Inflammatory macrophage (primary cell): Measurements from ENCODE around the gene CHTOP.
"Not testable (repeated sequence)": the region's sequence is repeated elsewhere in the genome, so short reads cannot be mapped to it uniquely, and the experiment has no call there.

Experiments
- DNase-seq, 2 donors: peaks; one replicate each; pipeline ENCODE4 v3.0.0-alpha.2; 2020 to 2022

Gene CHTOP

GRCh38 chr1:153635872-153636271 lies 2.0 kb downstream of the CHTOP start:
- no peak for DNase-seq

DNA sequence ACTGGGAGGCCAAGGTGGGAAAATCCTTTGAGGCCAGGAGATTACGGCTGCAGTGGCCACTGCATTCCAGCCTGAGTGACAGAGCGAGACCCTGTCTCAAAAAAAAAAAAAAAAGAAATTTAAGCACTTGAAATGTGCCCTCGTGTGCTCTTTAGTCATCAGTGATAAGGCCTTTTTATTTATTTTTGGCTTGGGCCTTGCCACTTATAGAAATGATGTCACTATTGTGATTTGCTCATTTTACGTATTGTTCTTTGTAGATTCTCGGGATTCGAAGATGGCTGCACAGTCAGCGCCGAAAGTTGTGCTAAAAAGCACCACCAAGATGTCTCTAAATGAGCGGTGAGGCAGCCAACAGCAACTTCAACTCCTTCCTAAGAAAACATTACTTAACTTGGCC lies 2.4 kb downstream of the CHTOP start:
- no peak for DNase-seq

DNA sequence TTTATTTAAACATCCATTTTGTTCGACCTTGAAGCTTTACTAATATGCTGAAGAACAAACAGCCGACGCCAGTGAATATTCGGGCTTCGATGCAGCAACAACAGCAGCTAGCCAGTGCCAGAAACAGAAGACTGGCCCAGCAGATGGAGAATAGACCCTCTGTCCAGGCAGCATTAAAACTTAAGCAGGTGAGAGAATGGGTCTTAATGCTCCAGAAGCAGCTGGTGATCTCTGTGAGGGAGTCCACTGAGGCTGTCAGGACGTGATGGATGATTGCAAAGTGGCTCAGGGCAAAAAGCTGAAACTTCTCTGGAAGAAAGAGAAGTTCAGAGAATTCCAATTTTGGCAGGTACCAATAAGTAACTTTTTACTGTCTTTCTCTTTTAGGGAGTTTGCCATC lies 4.4 kb downstream of the CHTOP start:
- no peak for DNase-seq

DNA sequence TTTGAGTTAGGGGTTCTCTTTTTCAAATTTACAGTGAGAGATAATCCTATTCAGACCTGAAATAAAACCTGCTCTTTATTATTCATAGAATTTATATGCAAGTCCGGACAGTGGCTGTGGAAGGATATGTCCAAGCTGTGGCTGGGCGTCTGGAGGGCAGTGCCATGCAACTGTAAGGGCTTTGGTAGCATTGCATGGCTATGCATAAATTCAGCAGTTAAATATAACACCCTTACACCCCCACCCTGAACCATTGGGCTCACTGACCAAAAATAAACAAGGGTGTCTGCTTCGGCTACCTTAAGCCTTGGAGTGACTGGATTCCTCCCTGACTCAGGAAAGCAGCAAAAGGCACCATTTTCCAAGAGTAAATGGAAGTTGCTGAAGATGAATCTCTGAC lies 5.4 kb downstream of the CHTOP start:
- no peak for DNase-seq

DNA sequence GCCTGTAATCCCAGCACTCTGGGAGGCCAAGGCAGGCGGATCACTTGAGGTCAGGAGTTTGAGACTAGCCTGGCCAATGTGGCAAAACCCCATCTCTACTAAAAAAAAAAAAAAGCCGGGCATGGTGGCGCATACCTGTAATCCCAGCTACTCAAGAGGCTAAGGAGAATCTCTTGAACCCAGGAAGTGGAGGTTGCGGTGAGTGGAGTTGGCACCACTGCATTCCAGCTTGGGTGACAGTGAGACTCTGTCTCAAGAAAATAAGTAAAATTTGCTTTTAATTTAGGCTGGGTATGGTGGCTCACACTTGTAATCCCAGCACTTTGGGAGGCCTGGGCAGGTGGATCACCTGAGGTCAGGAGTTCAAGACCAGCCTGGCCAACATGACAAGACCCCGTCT lies 6.3 kb downstream of the CHTOP start:
- not testable (repeated sequence) for DNase-seq

DNA sequence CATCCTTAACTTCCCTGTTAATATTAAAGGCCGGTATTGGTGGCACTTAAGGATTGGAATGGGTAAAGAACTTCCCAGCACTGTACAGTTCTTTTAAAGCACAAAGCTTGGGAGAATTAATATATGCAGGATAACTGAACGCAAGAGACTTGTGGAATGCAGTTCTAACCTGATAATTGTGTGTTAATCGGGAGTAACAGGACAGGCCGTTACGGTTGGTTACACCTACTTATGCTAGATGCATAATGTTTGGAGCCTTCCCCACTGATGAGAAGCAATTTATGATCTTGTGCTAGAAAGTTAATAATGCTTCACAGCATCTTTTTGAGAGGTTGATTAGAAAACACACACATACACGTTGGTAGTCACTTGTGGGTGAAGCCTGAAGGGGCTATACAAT lies 7.0 kb downstream of the CHTOP start:
- no peak for DNase-seq

DNA sequence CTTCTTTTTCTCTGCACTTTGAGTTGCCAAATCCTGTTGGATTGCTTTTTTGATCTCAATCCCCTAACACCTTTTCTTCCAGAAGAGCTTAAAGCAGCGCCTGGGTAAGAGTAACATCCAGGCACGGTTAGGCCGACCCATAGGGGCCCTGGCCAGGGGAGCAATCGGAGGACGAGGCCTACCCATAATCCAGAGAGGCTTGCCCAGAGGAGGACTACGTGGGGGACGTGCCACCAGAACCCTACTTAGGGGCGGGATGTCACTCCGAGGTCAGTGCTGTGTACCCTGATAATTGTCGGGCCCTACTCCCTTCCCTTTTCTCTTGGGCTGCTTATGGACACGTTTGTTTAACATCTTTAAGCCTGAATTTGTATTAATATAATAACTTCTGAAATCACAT lies 8.3 kb downstream of the CHTOP start:
- no peak for DNase-seq

DNA sequence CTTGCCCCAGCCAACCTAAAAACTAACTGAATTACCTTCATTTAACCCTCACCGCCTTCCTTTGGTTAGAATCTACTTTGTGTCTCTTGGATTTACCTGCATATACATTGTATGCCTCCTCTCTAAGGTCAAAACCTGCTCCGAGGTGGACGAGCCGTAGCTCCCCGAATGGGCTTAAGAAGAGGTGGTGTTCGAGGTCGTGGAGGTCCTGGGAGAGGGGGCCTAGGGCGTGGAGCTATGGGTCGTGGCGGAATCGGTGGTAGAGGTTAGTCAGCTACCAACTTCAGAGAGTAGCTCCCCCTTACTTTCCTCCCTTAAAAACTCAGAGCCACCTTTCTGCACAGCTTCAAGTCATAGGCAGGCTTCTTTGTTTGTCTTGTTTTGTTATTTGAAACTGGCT lies 9.2 kb downstream of the CHTOP start:
- DNase-seq = no peak

DNA sequence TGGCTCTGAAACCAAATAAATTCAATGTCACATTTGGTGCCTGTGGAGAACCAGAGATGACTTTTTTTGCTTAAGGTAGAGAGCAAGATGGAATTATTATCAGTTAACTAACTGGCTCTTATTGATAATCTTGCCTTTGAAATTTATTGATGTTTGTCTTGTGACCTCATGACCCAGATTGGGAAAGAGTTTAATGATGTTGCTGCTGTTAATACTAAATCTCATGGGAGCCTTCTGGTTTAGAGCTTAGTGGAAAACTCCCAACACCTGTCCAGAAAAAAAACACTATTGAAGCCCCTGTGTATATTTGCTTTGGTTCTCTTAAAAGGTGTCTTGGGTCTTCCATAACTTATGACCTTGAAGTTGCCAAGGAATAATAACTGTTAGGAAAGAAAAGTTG lies 9.9 kb downstream of the CHTOP start:
- no peak for DNase-seq

GRCh38 chr1:153646672-153647345 lies 12.9 kb downstream of the CHTOP start:
- DNase-seq = peak; percentile 88 to 91

- DNase-seq = no peak
Observed at GRCh38 chr1:153647346-153647714, 13.5 kb downstream of the CHTOP start.

DNA sequence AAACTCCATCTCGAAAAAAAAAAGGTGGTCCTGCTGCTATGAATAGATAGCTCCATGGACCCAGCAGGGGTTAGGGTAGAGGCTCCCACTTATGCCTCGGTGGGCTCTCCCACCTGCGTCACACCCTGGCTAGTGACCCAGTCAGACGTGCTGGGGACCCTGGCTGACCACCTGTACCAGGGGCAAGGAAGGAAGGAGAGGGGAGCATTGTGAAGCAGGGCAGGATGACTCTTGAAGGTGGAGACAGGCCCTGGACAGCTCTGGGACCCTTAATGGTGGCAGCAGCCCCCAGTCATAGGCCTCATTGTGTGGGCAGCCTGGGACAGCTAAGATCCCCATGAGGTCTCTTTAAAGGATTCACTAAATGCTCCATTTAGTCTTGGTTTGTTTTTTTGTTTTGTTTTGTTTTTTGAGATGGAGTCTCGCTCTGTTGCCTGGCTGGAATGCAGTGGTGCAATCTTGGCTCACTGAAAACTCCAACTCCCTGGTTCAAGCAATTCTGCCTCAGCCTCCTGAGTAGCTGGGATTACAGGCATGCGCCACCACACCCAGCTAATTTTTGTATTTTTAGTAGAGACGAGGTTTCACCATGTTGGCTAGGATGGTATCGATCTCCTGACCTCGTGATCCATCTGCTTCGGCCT lies 14.3 kb downstream of the CHTOP start:
- DNase-seq = no peak

DNA sequence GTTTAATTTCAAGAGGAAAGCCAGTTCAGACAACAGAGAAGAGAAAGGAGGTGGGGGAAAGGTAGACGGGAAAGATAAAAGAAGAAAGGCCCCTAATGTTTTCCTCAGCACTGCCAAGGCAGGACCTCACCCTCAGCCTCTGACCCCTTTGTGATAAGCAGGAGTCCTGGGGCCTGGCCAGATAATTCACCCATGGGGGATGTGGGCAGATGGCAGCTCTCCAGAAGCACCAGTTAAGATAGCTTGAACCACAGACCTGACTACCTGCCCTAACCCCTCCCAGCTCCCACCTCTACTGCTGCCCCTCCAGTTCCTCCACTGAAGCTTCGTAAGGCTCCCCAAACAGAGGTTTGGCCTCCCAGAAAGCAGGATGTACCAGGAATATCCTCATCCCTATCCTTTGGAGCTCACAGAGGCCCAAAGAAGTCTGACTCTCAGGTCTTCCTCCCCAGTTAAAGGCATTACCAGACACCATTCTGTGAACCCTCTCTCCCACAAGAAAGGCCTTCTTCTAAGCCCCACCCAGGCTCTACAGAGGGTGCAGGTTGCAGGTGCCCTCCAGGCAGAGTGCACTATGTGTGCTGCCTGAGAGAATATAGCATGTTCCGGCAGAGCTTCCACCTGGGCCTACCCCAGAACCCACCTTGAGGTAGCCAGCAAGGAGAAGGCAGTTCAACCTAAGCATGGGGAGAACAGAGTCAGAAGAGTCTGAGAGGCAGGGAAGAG lies 15.4 kb downstream of the CHTOP start:
- no peak for DNase-seq

DNA sequence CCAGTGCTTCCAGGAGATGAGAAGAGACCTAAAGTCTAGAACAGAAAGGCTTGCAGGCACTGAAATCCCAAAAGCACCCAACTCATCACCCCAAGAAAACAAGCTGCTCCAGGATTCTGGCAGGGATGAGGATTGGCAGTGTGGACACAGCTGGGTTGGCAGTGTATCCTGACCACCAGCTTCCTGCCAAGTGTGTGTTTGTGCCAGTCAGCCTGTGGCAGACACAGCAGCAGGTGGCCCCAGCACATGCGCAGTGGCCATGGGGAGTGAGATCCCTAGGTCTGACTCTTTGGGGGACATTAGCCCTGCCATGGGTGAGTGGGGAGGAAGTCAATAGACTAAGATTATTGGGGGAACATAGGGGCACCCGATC lies 16.0 kb downstream of the CHTOP start:
- no peak for DNase-seq

DNA sequence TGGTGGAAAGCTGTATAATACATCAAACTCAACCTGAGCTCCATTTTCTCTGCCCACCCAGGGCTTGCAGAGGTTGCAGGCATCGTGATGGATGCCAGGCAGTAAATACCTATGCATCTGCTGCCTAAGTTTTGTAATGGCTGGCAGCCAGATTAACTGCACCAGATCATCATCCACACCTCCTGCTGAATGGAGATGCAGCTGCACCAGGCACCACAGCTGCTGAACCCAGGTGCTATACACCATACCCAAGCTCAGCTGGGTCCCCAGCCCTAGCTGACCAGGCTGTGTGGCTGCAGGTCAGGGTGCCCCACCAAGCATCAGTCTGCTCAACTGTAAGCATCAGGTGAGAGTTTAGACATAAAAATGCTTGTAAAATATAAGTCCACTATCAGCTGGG lies 17.9 kb downstream of the CHTOP start:
- no peak for DNase-seq

DNA sequence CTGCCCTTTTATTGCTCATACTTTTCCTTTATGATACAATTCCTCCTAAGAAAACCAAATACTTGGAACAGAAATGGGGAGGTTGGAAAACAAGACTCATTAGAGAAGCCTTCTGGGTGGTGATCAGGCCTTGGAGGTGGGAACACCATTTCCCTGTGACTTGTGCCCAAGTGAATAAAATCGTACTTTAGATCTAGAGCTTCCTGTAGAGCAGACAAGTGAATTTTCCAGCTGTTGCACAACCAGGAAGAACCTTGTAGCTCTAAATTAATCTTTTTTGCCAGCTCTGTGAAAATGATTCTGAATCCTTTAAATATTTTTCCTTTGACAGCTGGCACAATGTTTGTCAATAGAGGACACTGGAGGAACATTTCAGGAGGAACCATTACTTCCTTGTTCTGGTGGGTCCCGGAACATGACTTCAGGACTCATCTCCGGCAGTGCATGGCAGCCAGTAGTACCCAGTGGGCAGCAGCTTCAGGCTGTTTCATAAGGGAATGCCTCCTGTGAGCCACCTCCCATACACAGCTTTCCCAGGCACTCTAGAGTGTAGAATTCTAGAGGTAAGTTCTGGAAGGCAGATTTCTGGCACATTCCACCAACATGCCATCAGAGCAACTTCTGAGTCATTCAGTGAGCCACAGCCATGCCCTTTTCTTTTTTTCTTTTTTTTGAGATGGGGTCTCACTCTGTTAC lies 19.1 kb downstream of the CHTOP start:
- DNase-seq = peak; percentile 55 to 81

- no peak for DNase-seq
Observed at GRCh38 chr1:153655333-153655732, 21.5 kb downstream of the CHTOP start.

DNA sequence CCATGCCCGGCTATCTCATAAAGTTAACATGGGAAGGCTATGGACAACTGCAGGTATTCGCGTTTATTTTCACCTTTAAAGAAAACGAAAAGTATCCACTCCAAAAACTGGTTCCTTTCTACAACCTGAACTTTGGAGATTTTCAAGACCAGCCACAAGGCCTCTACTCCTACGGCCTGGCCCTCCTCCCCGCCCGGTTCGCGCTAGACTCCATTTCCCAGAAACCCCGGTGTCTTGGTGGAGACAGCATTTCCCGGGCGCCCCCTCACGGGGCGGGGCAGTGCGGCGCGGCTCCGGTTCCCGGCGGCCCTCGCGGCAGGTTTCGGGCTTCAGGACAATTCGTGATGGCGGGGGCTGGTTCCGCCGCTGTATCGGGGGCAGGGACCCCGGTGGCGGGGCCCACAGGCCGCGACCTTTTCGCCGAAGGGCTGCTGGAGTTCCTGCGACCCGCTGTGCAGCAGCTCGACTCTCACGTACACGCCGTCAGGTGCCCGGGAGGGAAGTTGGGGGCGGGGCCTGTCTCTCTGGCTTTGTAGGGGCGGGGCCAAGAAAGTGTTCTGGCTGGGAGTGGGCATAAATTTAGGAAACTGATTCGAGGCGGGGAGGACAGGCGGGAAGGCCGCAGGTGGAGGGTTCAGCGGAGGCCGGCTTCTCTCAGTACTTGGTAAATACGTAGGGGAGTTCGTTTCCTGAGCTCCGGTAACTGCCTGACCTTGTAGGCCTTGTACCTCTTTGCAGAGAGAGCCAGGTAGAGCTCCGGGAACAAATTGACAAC lies 24.7 kb downstream of the CHTOP start, which contains the start of gene SNAPIN:
TSS of gene SNAPIN (plus strand) at position 304 of the 775 bp plus-strand sequence. CDS start at position 345, 41 bp downstream.
- DNase-seq = peak; percentile 91 to 94

- DNase-seq = no peak
Observed at GRCh38 chr1:153659175-153659534, 25.3 kb downstream of the CHTOP start.

GRCh38 chr1:153659656-153660055 lies 25.8 kb downstream of the CHTOP start:
- no peak for DNase-seq

- DNase-seq = no peak
Observed at GRCh38 chr1:153661111-153661708, 27.3 kb downstream of the CHTOP start.

DNA sequence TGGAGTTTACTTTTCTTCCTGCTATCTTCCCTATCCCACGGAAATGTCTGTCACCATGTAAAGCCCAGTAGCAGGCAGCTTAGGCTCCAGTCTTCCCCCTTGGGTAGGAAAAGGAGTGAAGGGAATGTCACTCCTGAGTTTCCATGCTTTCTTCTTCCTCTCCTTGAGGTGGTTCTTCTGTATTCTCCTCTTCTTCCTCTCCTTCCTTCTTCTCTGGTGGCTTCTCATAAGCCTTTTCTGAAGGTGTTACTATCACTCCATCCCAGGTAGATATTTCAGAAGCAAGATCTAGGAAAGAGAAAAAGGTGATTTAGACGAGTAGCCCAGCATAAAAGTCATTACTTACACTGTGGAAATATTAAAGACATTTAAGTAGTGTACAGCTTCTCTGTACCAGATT lies 28.4 kb downstream of the CHTOP start:
- no peak for DNase-seq
